ENCODE data around the gene CFAP410.

DNA sequence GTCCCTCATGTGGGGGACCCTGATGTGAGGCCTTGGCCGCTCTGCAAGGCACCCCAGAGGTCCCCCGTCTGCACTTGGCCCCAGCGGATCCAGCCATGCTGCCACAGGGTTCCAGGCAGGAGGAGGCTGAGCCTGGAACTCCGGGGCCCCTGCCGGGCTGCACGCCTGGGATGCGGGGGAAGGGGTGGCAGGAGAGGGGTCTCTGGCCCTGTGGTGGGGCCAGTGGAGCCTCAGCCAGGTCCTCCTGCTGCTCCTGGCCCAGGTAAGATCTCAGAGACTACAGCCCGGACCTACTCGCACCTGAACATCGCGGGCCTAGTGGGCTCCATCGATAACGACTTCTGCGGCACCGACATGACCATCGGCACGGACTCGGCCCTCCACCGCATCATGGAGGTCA lies 26.5 kb downstream of the CFAP410 start:
- TF ChIP-seq, protein P1, sequence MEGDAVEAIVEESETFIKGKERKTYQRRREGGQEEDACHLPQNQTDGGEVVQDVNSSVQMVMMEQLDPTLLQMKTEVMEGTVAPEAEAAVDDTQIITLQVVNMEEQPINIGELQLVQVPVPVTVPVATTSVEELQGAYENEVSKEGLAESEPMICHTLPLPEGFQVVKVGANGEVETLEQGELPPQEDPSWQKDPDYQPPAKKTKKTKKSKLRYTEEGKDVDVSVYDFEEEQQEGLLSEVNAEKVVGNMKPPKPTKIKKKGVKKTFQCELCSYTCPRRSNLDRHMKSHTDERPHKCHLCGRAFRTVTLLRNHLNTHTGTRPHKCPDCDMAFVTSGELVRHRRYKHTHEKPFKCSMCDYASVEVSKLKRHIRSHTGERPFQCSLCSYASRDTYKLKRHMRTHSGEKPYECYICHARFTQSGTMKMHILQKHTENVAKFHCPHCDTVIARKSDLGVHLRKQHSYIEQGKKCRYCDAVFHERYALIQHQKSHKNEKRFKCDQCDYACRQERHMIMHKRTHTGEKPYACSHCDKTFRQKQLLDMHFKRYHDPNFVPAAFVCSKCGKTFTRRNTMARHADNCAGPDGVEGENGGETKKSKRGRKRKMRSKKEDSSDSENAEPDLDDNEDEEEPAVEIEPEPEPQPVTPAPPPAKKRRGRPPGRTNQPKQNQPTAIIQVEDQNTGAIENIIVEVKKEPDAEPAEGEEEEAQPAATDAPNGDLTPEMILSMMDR (conservative IDR thresholded peaks at IDR 0.05 in 1 of 2, IDR thresholded peaks at IDR 0.05 in 1 of 2; ENCODE audit: extremely low read depth in 1 of 2, insufficient read depth in 1 of 2, low read depth in 1 of 2, low read length in 2 of 2) = no peak
- TF ChIP-seq EZH2 (IDR thresholded peaks at IDR 0.05; ENCODE audit: borderline replicate concordance, low read length) = no peak
